WTC11 (cell line): ENCODE results near the gene COG2. TPM values are rescaled to one million over a fixed set of nuclear protein-coding genes. Genes with fewer than 3 reads are reported as not detected.

Experiments used
- ATAC-seq: fragments of 200-7000 bp; cut with Tn5 transposase; 2 replicates; pipeline ENCODE4 v1.10.0; 2021; ENCODE audit warnings: mild to moderate bottlenecking, moderate library complexity
- CTCF ChIA-PET: fragments of 300-600 bp; sonication (Branson Sonifier 250); formaldehyde crosslinking; loops from one replicate; lab custom pipeline; 2021; ENCODE audit warnings: antibody characterized with exemption; lab: Charles Lee
- POLR2A ChIA-PET: fragments of 350-600 bp; sonication (Branson Sonifier 250); formaldehyde crosslinking; loops from one replicate; lab custom pipeline; 2021; ENCODE audit warnings: antibody characterized with exemption; lab: Charles Lee
- DNase-seq: peaks from one replicate; pipeline ENCODE4 v3.0.0; 2021; ENCODE audit warnings: low spot score
- H3K27ac Mint-ChIP-seq: 2 replicates; pipeline ENCODE4 v1.8.0; 2021; ENCODE audit warnings: mixed read lengths
- H3K27me3 Mint-ChIP-seq: 2 replicates; pipeline ENCODE4 v1.8.0; 2021; ENCODE audit warnings: low read depth, mild to moderate bottlenecking, moderate library complexity, mixed read lengths
- H3K36me3 Mint-ChIP-seq: 2 replicates; pipeline ENCODE4 v1.8.0; 2021; ENCODE audit warnings: mixed read lengths
- H3K4me1 Mint-ChIP-seq: 2 replicates; pipeline ENCODE4 v1.8.0; 2022; ENCODE audit warnings: mixed read lengths
- H3K4me3 Mint-ChIP-seq: 2 replicates; pipeline ENCODE4 v1.8.0; 2021; ENCODE audit warnings: mild to moderate bottlenecking, moderate library complexity, mixed read lengths
- H3K9me3 Mint-ChIP-seq: 2 replicates; pipeline ENCODE4 v1.8.0; 2021; ENCODE audit warnings: mixed read lengths
- AFF4 ChIP-seq: sonication (generic); formaldehyde crosslinking; IDR thresholded peaks from 2 replicates; pipeline ENCODE4 v1.8.1; 2023; ENCODE audit warnings: mild to moderate bottlenecking, missing genetic modification reagents, borderline replicate concordance
- ARID4B ChIP-seq: sonication (generic); formaldehyde crosslinking; IDR thresholded peaks from 2 replicates; pipeline ENCODE4 v1.8.0; 2023; ENCODE audit warnings: missing genetic modification reagents, mild to moderate bottlenecking, borderline replicate concordance
- ATF1 ChIP-seq: sonication (generic); formaldehyde crosslinking; IDR thresholded peaks from 2 replicates; pipeline ENCODE4 v1.8.1; 2023; ENCODE audit warnings: mild to moderate bottlenecking, moderate library complexity, missing genetic modification reagents
- E2F4 ChIP-seq: sonication (generic); formaldehyde crosslinking; IDR thresholded peaks from 2 replicates; pipeline ENCODE4 v1.8.1; 2022; ENCODE audit warnings: low read depth, mild to moderate bottlenecking, moderate library complexity, missing genetic modification reagents, borderline replicate concordance
- FOXJ3 ChIP-seq: sonication (generic); formaldehyde crosslinking; IDR thresholded peaks from 2 replicates; pipeline ENCODE4 v1.9.0; 2021; ENCODE audit warnings: missing genetic modification reagents, mild to moderate bottlenecking, borderline replicate concordance
- GRHL2 ChIP-seq: fragments of 250-450 bp; sonication (Bioruptor Pico); IDR thresholded peaks from 2 replicates; pipeline ENCODE4 v1.8.0; 2022; ENCODE audit warnings: mild to moderate bottlenecking, moderate library complexity; ENCODE audit not compliant: insufficient replicate concordance, severe bottlenecking
- HMGXB4 ChIP-seq: sonication (generic); formaldehyde crosslinking; IDR thresholded peaks from 2 replicates; pipeline ENCODE4 v1.8.1; 2023; ENCODE audit warnings: mild to moderate bottlenecking, moderate library complexity, missing genetic modification reagents
- IRF1 ChIP-seq: sonication (generic); formaldehyde crosslinking; IDR thresholded peaks from 2 replicates; pipeline ENCODE4 v1.8.0; 2023; ENCODE audit warnings: missing genetic modification reagents
- JAZF1 ChIP-seq: fragments of 250-450 bp; sonication (Bioruptor Pico); IDR thresholded peaks from 2 replicates; pipeline ENCODE4 v1.9.0; 2021; ENCODE audit warnings: moderate library complexity, mild to moderate bottlenecking, inconsistent platforms
- JUN ChIP-seq: sonication (generic); formaldehyde crosslinking; IDR thresholded peaks from 2 replicates; pipeline ENCODE4 v1.8.0; 2023; ENCODE audit warnings: mild to moderate bottlenecking, missing genetic modification reagents
- NFATC4 ChIP-seq: fragments of 250-450 bp; sonication (Bioruptor Pico); IDR thresholded peaks from 2 replicates; pipeline ENCODE4 v1.9.0; 2021; ENCODE audit warnings: mild to moderate bottlenecking
- NR1H2 ChIP-seq: sonication (generic); formaldehyde crosslinking; IDR thresholded peaks from 2 replicates; pipeline ENCODE4 v1.9.0; 2021; ENCODE audit warnings: mild to moderate bottlenecking, moderate library complexity, missing genetic modification reagents
- PRDM15 ChIP-seq: sonication (generic); formaldehyde crosslinking; IDR thresholded peaks from 2 replicates; pipeline ENCODE4 v1.8.0; 2022; ENCODE audit warnings: missing genetic modification reagents
- RORB ChIP-seq: fragments of 250-450 bp; sonication (Bioruptor Pico); IDR thresholded peaks from 2 replicates; pipeline ENCODE4 v1.9.0; 2021; ENCODE audit warnings: mild to moderate bottlenecking
- SOX15 ChIP-seq: fragments of 250-450 bp; sonication (Bioruptor Pico); IDR thresholded peaks from 2 replicates; pipeline ENCODE4 v1.9.0; 2021; ENCODE audit warnings: mild to moderate bottlenecking
- TCF7 ChIP-seq: sonication (generic); formaldehyde crosslinking; IDR thresholded peaks from 2 replicates; pipeline ENCODE4 v1.8.0; 2022; ENCODE audit warnings: mild to moderate bottlenecking, low read depth, missing genetic modification reagents, moderate library complexity
- TEAD1 ChIP-seq: sonication (generic); formaldehyde crosslinking; IDR thresholded peaks from 2 replicates; pipeline ENCODE4 v1.8.0; 2022; ENCODE audit warnings: mild to moderate bottlenecking, missing genetic modification reagents
- ZNF138 ChIP-seq: sonication (generic); formaldehyde crosslinking; conservative IDR thresholded peaks from 2 replicates; pipeline ENCODE4 v1.8.1; 2022; ENCODE audit warnings: mild to moderate bottlenecking, moderate library complexity, missing genetic modification reagents
- ZNF317 ChIP-seq: sonication (generic); formaldehyde crosslinking; IDR thresholded peaks from 2 replicates; pipeline ENCODE4 v1.8.1; 2023; ENCODE audit warnings: low read depth, mild to moderate bottlenecking, moderate library complexity, missing genetic modification reagents, borderline replicate concordance
- ZSCAN18 ChIP-seq: fragments of 250-450 bp; sonication (Bioruptor Pico); IDR thresholded peaks from 2 replicates; pipeline ENCODE4 v2.1.2; 2022; ENCODE audit warnings: mild to moderate bottlenecking, moderate library complexity
- total RNA-seq: library from RNA; stranded (reverse); gene quantifications from 3 replicates; pipeline ENCODE4 v1.2.3, GENCODE V29; 2021

COG2 gene
- total RNA-seq, 1 experiment from 2014 or later: 30.9 TPM

GRCh38 chr1:230658691-230659090 is 16.4 kb downstream of the COG2 start (continued):
- TF ChIP-seq HMGXB4 (CRISPR knock-in tag) (no peak), ATF1 (CRISPR knock-in tag) (no peak), RORB (CRISPR knock-in tag) (no peak), E2F4 (CRISPR knock-in tag) (no peak), NR1H2 (CRISPR knock-in tag) (no peak), GRHL2 (CRISPR knock-in tag) (no peak), TEAD1 (CRISPR knock-in tag) (no peak), JAZF1 (no peak), ARID4B (no peak), IRF1 (no peak), AFF4 (CRISPR knock-in tag) (no peak), SOX15 (CRISPR knock-in tag) (no peak)

- CTCF ChIA-PET: no interaction called here
- H3K9me3 Mint-ChIP-seq: no peaks in the 10 kb centered on the region
- H3K27me3 Mint-ChIP-seq: no peaks in the 10 kb centered on the region
- H3K27ac Mint-ChIP-seq: no peak overlapping the region; the same call in 1 of the 2 replicates
- ATAC-seq (no peak), DNase-seq (no peak)
- no peak overlapping the region for H3K4me3 Mint-ChIP-seq
- peaks cover 39% of the 10 kb centered on the region for H3K36me3 Mint-ChIP-seq
- POLR2A ChIA-PET: no interaction called here
- H3K4me1 Mint-ChIP-seq: peaks cover 7% of the 10 kb centered on the region
- TF ChIP-seq ZNF138 (no peak), JUN (CRISPR knock-in tag) (no peak), ZSCAN18 (CRISPR knock-in tag) (no peak), FOXJ3 (CRISPR knock-in tag) (no peak), PRDM15 (no peak), ZNF317 (CRISPR knock-in tag) (no peak), TCF7 (no peak), NFATC4 (CRISPR knock-in tag) (no peak)
These were observed 19.7 kb downstream of the COG2 start for GRCh38 chr1:230661976-230662375.
